Activated naive CD8-positive, alpha-beta T cell treated with anti-CD3 and anti-CD28 coated beads, Interleukin-2, amount 10 ng/mL, durations not matched to agents 7 days and 5 days (primary cell): ENCODE results near the gene BCL11B. TPM values are rescaled to one million over a fixed set of nuclear protein-coding genes. Genes with fewer than 3 reads are reported as not detected.
A peak's percentile ranks its signal among the peaks of the same experiment; 100 is the strongest.

Experiments
- ATAC-seq: fragments of 150-1000 bp; cut with Tn5 transposase; one replicate; pipeline ENCODE4 v1.10.0; 2021; ENCODE audit warnings: low read depth, moderate library complexity
- POLR2A ChIA-PET: fragments of 350-600 bp; sonication (Branson Sonifier 250); formaldehyde crosslinking; loops from one replicate; lab custom pipeline; 2021; ENCODE audit warnings: antibody characterized with exemption; lab: Charles Lee
- DNase-seq: peaks from one replicate; pipeline ENCODE4 v3.0.0; 2021
- H3K27ac Mint-ChIP-seq: one replicate; pipeline ENCODE4 v1.8.0; 2022; ENCODE audit warnings: mild to moderate bottlenecking, mixed read lengths
- H3K27me3 Mint-ChIP-seq: one replicate; pipeline ENCODE4 v1.8.0; 2022; ENCODE audit warnings: mild to moderate bottlenecking, moderate library complexity, mixed read lengths
- H3K36me3 Mint-ChIP-seq: one replicate; pipeline ENCODE4 v1.8.0; 2021; ENCODE audit warnings: mild to moderate bottlenecking, mixed read lengths
- H3K4me1 Mint-ChIP-seq: one replicate; pipeline ENCODE4 v1.8.0; 2021; ENCODE audit warnings: mixed read lengths
- H3K4me3 Mint-ChIP-seq: one replicate; pipeline ENCODE4 v1.8.0; 2022; ENCODE audit warnings: mild to moderate bottlenecking, moderate library complexity, mixed read lengths
- H3K9me3 Mint-ChIP-seq: one replicate; pipeline ENCODE4 v1.8.0; 2021; ENCODE audit warnings: mixed read lengths
- total RNA-seq, 2 experiments: library from RNA; stranded (reverse); gene quantifications; one replicate each; pipeline ENCODE4 v1.2.3, GENCODE V29; 2021

Gene BCL11B
- total RNA-seq, 2 experiments from 2014 or later = 99.5 to 104 TPM

GRCh38 chr14:99261912-99262787 is 9.8 kb downstream of the BCL11B start:
- peak overlapping the region; percentile 98 for H3K4me3 Mint-ChIP-seq
- POLR2A ChIA-PET = interaction anchor here (0.6 to 16.1 kb wide), 21 partner anchors 9 to 1659 kb away, joined by 3 to 796 read pairs (median 5); partner anchors contain the start of gene BCL11B
- H3K36me3 Mint-ChIP-seq = peaks cover 47% of the 10 kb centered on the region
- ATAC-seq (peak; percentile 62), DNase-seq (peak; percentile 68)
- H3K27ac Mint-ChIP-seq = peak overlapping the region; percentile 99
- no peaks in the 10 kb centered on the region for H3K27me3 Mint-ChIP-seq
- peaks cover 78% of the 10 kb centered on the region for H3K4me1 Mint-ChIP-seq
- no peaks in the 10 kb centered on the region for H3K9me3 Mint-ChIP-seq

- POLR2A ChIA-PET = interaction anchor here (0.7 to 16.1 kb wide), 17 partner anchors 8 to 1803 kb away, joined by 3 to 796 read pairs (median 6); partner anchors contain the start of gene BCL11B
Observed at GRCh38 chr14:99260587-99261551, 11.1 kb downstream of the BCL11B start.

DNA sequence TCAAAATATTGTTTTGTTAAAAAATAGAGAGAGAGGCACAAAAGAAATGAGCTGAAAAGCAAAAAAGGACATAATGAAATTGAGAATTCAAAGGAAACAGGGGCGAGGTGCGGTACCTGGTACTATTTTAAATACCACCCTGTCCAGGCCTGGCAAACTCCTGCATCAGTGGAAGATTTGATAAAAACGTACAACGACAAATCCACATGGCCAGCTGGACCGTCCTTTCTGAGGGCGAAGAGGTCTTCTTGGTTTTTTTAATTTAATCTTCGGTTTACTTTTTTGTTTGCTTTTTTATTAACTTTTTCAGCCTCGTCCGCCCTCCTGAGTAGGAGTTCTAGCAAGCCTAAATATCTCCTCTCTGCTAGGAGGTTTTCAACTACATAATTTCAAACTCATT is 11.9 kb downstream of the BCL11B start:
- Mint-ChIP-seq H3K27ac (peak overlapping the region; percentile 99), H3K4me3 (peak overlapping the region; percentile 98), H3K4me1 (peaks cover 79% of the 10 kb centered on the region), H3K36me3 (peaks cover 51% of the 10 kb centered on the region), H3K27me3 (no peaks in the 10 kb centered on the region), H3K9me3 (no peaks in the 10 kb centered on the region)
- ATAC-seq = no peak
- peak; percentile 15 for DNase-seq
- POLR2A ChIA-PET = interaction anchor here (0.7 to 16.1 kb wide), 13 partner anchors 7 to 1802 kb away, joined by 3 to 796 read pairs (median 7); partner anchors contain the start of gene BCL11B

More at GRCh38 chr14:99260587-99261551, 11.1 kb downstream of the BCL11B start:
- no peaks in the 10 kb centered on the region for H3K27me3 Mint-ChIP-seq
- peak overlapping the region; percentile 99 for H3K27ac Mint-ChIP-seq
- H3K4me1 Mint-ChIP-seq = peaks cover 79% of the 10 kb centered on the region
- H3K9me3 Mint-ChIP-seq = no peaks in the 10 kb centered on the region
- ATAC-seq (peak; percentile 47), DNase-seq (peak; percentile 71)
- peak overlapping the region; percentile 98 for H3K4me3 Mint-ChIP-seq
- H3K36me3 Mint-ChIP-seq = peaks cover 52% of the 10 kb centered on the region

- Mint-ChIP-seq H3K9me3 (no peaks in the 10 kb centered on the region), H3K4me3 (peak overlapping the region; percentile 98), H3K36me3 (peaks cover 48% of the 10 kb centered on the region), H3K4me1 (peaks cover 80% of the 10 kb centered on the region), H3K27me3 (no peaks in the 10 kb centered on the region), H3K27ac (peak overlapping the region; percentile 99)
- DNase-seq (peak; percentile 24), ATAC-seq (peak; percentile 21)
- POLR2A ChIA-PET = interaction anchor here (1.1 to 16.1 kb wide), 8 partner anchors 10 to 34 kb away, joined by 3 to 796 read pairs (median 14); partner anchors contain the start of gene BCL11B
Observed at GRCh38 chr14:99258876-99259726, 12.9 kb downstream of the BCL11B start.

- Mint-ChIP-seq H3K36me3 (peaks cover 49% of the 10 kb centered on the region), H3K27ac (peak overlapping the region; percentile 99), H3K27me3 (no peaks in the 10 kb centered on the region), H3K9me3 (no peaks in the 10 kb centered on the region), H3K4me3 (peak overlapping the region; percentile 98), H3K4me1 (peaks cover 80% of the 10 kb centered on the region)
- DNase-seq = no peak
- POLR2A ChIA-PET = interaction anchor here (1.0 to 2.8 kb wide), 6 partner anchors 10 to 67 kb away, joined by 3 to 17 read pairs (median 8); no protein-coding TSS in a partner anchor
- ATAC-seq = no peak
Observed at GRCh38 chr14:99258341-99258861, 13.6 kb downstream of the BCL11B start.

DNA sequence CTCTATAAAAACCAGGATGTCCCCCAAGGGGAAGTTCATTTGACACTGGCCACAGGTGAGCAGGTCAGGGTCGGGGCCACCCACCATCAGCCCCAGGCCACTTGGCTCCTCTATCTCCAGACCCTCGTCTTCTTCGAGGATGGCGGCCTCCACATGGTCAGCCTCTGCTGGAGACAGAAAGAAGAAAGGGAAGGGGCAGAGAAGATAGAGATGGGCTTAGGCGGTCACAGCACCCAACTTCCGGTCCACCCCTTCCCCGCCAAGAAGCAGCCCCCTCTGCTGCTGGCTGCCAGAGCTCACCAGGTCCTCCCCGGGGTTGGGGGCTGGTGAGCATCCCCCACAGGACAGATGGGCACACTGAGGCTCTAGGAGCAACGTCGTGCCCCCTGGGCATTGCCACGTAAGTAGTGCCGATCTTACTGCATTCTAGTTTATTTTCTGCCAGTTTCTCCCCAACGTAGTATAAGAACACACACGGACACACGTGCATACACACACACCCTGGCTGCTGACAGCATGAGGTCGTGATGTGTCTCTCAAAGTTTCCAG is 14.2 kb downstream of the BCL11B start:
- DNase-seq = peak; percentile 58

GRCh38 chr14:99257122-99257672 is 14.8 kb downstream of the BCL11B start:
- H3K27ac Mint-ChIP-seq = peak overlapping the region; percentile 99
- DNase-seq (no peak), ATAC-seq (no peak)
- H3K9me3 Mint-ChIP-seq = no peaks in the 10 kb centered on the region
- peak overlapping the region; percentile 98 for H3K4me3 Mint-ChIP-seq
- no peaks in the 10 kb centered on the region for H3K27me3 Mint-ChIP-seq
- H3K4me1 Mint-ChIP-seq = peaks cover 78% of the 10 kb centered on the region
- POLR2A ChIA-PET = interaction anchor here (0.7 to 2.8 kb wide), 13 partner anchors 9 to 66 kb away, joined by 3 to 17 read pairs (median 6); no protein-coding TSS in a partner anchor
- peaks cover 50% of the 10 kb centered on the region for H3K36me3 Mint-ChIP-seq

More for the DNA sequence above, 14.2 kb downstream of the BCL11B start:
- H3K9me3 Mint-ChIP-seq = no peaks in the 10 kb centered on the region
- no peaks in the 10 kb centered on the region for H3K27me3 Mint-ChIP-seq
- peak overlapping the region; percentile 99 for H3K27ac Mint-ChIP-seq
- H3K4me1 Mint-ChIP-seq = peaks cover 79% of the 10 kb centered on the region
- POLR2A ChIA-PET = interaction anchor here (1.0 to 2.8 kb wide), 12 partner anchors 8 to 66 kb away, joined by 3 to 17 read pairs (median 6); no protein-coding TSS in a partner anchor
- peaks cover 51% of the 10 kb centered on the region for H3K36me3 Mint-ChIP-seq
- ATAC-seq = no peak
- peak overlapping the region; percentile 98 for H3K4me3 Mint-ChIP-seq

DNA sequence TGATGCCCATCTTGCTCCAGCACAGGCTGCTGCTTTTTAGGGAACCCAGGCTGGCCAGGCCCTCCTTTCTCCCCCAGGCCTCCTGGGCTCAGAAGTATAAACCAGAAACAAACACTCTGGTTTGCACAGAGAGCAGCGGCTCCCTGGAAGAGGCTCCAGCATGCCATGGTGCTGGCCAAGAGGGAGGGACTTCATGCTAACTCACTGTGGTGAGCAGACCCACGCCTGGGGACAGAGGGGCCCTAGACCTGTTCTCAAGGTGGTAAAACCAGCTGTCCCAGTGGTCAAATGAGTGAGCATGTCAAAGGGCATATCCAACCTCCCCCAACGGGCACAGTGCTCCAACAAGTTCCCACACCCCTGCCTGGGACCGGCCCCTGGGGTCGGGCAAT is 15.5 kb downstream of the BCL11B start:
- Mint-ChIP-seq H3K27ac (peak overlapping the region; percentile 99), H3K4me1 (peaks cover 79% of the 10 kb centered on the region), H3K36me3 (peaks cover 53% of the 10 kb centered on the region), H3K9me3 (no peaks in the 10 kb centered on the region), H3K27me3 (no peaks in the 10 kb centered on the region), H3K4me3 (peak overlapping the region; percentile 98)
- POLR2A ChIA-PET = interaction anchor here (0.7 to 2.8 kb wide), 12 partner anchors 9 to 62 kb away, joined by 3 to 17 read pairs (median 6); no protein-coding TSS in a partner anchor
- no peak for DNase-seq
- ATAC-seq = no peak

- Mint-ChIP-seq H3K27me3 (no peaks in the 10 kb centered on the region), H3K27ac (peak overlapping the region; percentile 99), H3K4me1 (peaks cover 78% of the 10 kb centered on the region), H3K36me3 (peaks cover 51% of the 10 kb centered on the region), H3K9me3 (no peaks in the 10 kb centered on the region), H3K4me3 (peak overlapping the region; percentile 98)
- POLR2A ChIA-PET = interaction anchor here (0.6 to 3.9 kb wide), 9 partner anchors 11 to 64 kb away, joined by 3 to 23 read pairs (median 7); partner anchors contain the start of gene BCL11B
- ATAC-seq (no peak), DNase-seq (no peak)
Observed at GRCh38 chr14:99255621-99256482, 16.1 kb downstream of the BCL11B start.

- H3K36me3 Mint-ChIP-seq = peaks cover 55% of the 10 kb centered on the region
- peak overlapping the region; percentile 95 for H3K27ac Mint-ChIP-seq
- peaks cover 82% of the 10 kb centered on the region for H3K4me1 Mint-ChIP-seq
- no peaks in the 10 kb centered on the region for H3K27me3 Mint-ChIP-seq
- POLR2A ChIA-PET = interaction anchor here (0.8 to 3.9 kb wide), 15 partner anchors 9 to 63 kb away, joined by 3 to 30 read pairs (median 7); partner anchors contain the start of gene BCL11B
- H3K9me3 Mint-ChIP-seq = no peaks in the 10 kb centered on the region
- ATAC-seq = no peak
- DNase-seq = no peak
- H3K4me3 Mint-ChIP-seq = peak overlapping the region; percentile 79
Observed at GRCh38 chr14:99254328-99255009, 17.5 kb downstream of the BCL11B start.
